A673 (cell line): ENCODE measurements around the gene CKAP2L.

Experiments used
- CTCF ChIP-seq: fragments of 300-800, 200-600 bp; sonication (generic); conservative IDR thresholded peaks from 2 replicates; pipeline ENCODE4 v1.5.1; 2017; ENCODE audit warnings: low read depth, mild to moderate bottlenecking, antibody characterized with exemption, low read length, moderate library complexity, mixed read lengths
- EZH2 ChIP-seq: fragments of 200-600 bp; sonication (generic); IDR thresholded peaks from 2 replicates; pipeline ENCODE4 v1.6.1; 2017; ENCODE audit warnings: borderline replicate concordance, low read depth, mild to moderate bottlenecking, mixed read lengths, antibody characterized with exemption, low read length; ENCODE audit not compliant: poor library complexity, severe bottlenecking

DNA sequence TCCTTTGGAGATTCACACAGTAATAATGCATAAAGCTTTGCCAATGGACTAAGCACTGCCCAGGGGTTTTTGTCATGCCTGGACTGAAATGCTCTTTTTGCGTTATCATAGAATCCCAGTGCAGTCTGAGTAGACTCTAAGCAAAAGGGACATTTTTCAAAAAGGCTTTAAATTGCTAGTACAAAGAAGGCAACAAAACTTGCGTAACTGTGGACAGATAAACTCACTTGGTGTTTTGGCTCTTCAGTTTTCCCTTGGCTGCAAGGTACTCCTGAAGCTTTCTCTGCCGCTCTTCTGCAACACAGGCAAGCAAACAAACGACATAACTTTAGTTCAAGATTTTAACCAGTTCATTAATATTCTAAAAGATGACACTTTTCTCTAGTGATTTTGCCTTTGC is 2.1 kb downstream of the CKAP2L start:
- TF ChIP-seq CTCF (no peak), EZH2 (no peak)
